ENCODE results near the gene GPSM3. TPM values are rescaled to one million over a fixed set of nuclear protein-coding genes. Genes with fewer than 3 reads are reported as not detected.
"Not testable (repeated sequence)": the region's sequence is repeated elsewhere in the genome, so short reads cannot be mapped to it uniquely, and the experiment has no call there.

The GPSM3 gene
- total and polyA plus RNA-seq, 8 donors = 3.1 to 41.0 (median 23.9) TPM; not detected in 3

DNA sequence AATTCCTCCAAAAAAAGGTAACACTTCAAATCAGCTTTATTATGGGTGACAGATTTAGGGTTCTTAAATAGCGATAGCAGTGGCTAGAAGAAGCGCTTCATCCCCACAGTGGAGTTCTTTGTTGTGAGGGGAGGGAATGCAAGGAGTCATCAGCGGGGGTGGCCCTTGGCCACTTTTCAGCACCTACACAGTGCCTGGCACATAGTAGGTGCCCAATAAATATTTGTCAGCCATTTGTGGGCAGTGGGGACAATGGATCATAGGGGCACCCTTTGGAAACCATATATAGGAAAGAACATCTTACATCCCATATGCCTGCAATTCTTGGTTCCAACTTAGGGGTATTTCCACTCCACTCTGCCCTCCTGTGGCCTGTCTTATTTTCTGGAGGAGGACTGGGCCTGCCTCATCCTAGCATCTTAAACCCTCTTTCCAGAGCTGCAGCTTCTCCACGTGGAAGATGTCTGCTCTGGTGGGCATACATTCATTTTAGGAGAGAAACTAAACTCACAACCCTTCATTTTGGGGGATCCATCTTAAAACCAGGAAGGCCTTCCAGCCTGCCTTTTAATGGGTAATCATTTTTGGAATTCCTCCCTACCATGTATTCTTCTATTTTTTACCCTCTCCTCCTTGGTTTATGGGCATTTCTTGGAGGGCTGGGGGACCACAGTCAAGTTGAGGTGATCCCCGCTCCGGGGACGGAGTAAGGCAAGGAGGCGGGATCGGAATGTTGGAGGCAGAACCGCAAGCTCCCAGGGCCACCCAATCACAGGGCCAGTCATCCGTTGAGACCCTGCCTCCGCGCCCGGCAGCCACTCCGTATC is 2.6 kb upstream of the GPSM3 start:
- H3K4me3 ChIP-seq = peak overlapping the region; percentile 35 to 62 (median 41)
- peak overlapping the region; percentile 84 to 100 (median 99) for H3K27ac ChIP-seq
- whole genome bisulfite sequencing, 5 donors = 15 to 21% (median 18%) methylated on average over 12 to 15 of the region's 15 CpGs
- H3K4me1 ChIP-seq = peaks cover 30 to 66% (median 53%) of the 10 kb centered on the region in 4 donors
- no peaks in the 10 kb centered on the region for H3K27me3 ChIP-seq
- H3K9me3 ChIP-seq = no peaks in the 10 kb centered on the region
- TF ChIP-seq, protein P1, sequence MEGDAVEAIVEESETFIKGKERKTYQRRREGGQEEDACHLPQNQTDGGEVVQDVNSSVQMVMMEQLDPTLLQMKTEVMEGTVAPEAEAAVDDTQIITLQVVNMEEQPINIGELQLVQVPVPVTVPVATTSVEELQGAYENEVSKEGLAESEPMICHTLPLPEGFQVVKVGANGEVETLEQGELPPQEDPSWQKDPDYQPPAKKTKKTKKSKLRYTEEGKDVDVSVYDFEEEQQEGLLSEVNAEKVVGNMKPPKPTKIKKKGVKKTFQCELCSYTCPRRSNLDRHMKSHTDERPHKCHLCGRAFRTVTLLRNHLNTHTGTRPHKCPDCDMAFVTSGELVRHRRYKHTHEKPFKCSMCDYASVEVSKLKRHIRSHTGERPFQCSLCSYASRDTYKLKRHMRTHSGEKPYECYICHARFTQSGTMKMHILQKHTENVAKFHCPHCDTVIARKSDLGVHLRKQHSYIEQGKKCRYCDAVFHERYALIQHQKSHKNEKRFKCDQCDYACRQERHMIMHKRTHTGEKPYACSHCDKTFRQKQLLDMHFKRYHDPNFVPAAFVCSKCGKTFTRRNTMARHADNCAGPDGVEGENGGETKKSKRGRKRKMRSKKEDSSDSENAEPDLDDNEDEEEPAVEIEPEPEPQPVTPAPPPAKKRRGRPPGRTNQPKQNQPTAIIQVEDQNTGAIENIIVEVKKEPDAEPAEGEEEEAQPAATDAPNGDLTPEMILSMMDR (IDR thresholded peaks at IDR 0.05) = peak in 3 of 7 experiments; percentile 13 to 61 (median 30)
- no peak for TF ChIP-seq EP300 (IDR thresholded peaks at IDR 0.05)
- TF ChIP-seq POLR2A (IDR thresholded peaks at IDR 0.05) = peak in 2 of 4 donors; percentile 57 to 82
- peak; percentile 47 to 83 (median 78) for TF ChIP-seq POLR2AphosphoS5 (IDR thresholded peaks at IDR 0.05)
- intact Hi-C loops (cut with DNase I; ENCODE audit: low total_unique reads) = no loop called here
- H3K36me3 ChIP-seq = no peaks in the 10 kb centered on the region
- peak in 1 of 2 donors; percentile 83 for DNase-seq

GRCh38 chr6:32194388-32194787 is 1.9 kb upstream of the GPSM3 start:
- no peak for TF ChIP-seq POLR2AphosphoS5 (IDR thresholded peaks at IDR 0.05)
- TF ChIP-seq EP300 (IDR thresholded peaks at IDR 0.05) = no peak
- TF ChIP-seq, protein P1 (IDR thresholded peaks at IDR 0.05) = no peak
- no peak for TF ChIP-seq POLR2A (IDR thresholded peaks at IDR 0.05)
- no peaks in the 10 kb centered on the region for H3K9me3 ChIP-seq
- intact Hi-C loops (cut with DNase I; ENCODE audit: low total_unique reads) = no loop called here
- peak overlapping the region in 4 of 5 donors; percentile 98 to 100 (median 99) for H3K27ac ChIP-seq
- DNase-seq = peak in 1 of 2 donors; percentile 16
- H3K4me3 ChIP-seq = no peak overlapping the region
- no peaks in the 10 kb centered on the region for H3K27me3 ChIP-seq
- H3K4me1 ChIP-seq = peaks cover 30 to 68% (median 53%) of the 10 kb centered on the region in 4 donors
- H3K36me3 ChIP-seq = no peaks in the 10 kb centered on the region
- 93 to 94% (median 94%) methylated on average over 4 of the region's 4 CpGs for WGBS, 5 donors

DNA sequence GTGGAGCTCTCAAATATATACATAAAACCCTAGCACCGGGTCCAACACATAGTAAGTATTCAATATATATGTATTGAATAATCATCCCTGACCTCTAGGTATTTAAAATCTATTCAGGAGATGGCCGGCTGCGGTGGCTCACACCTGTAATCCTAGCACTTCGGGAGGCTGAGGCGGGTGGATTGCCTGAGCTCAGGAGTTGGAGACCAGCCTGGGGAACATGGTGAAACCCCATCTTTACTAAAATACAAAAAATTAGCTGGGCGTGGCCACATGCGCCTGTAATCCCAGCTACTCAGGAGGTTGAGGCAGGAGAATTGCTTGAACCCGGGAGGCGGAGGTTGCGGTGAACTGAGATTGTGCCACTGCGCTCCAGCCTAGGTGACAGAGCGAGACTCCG is 653 bp upstream of the GPSM3 start:
- H3K27me3 ChIP-seq; DNase-seq; H3K9me3 ChIP-seq; intact Hi-C loops (cut with DNase I; ENCODE audit: low total_unique reads); H3K36me3 ChIP-seq: not testable (repeated sequence)
- peaks cover 42 to 81% (median 65%) of the 10 kb centered on the region in 4 donors for H3K4me1 ChIP-seq
- 64 to 80% (median 77%) methylated on average over 13 of the region's 13 CpGs for WGBS, 5 donors
- peak overlapping the region in 3 of 4 donors; percentile 45 to 76 (median 69) for H3K4me3 ChIP-seq
- H3K27ac ChIP-seq = peak overlapping the region; percentile 71 to 100 (median 96)

- Histone ChIP-seq H3K9me3 (no peaks in the 10 kb centered on the region), H3K36me3 (peaks cover 12 to 14% (median 13%) of the 10 kb centered on the region in 4 donors), H3K27ac (peak overlapping the region; percentile 76 to 100 (median 96)), H3K27me3 (no peaks in the 10 kb centered on the region), H3K4me3 (peak overlapping the region; percentile 31 to 76 (median 57)), H3K4me1 (peaks cover 44 to 83% (median 70%) of the 10 kb centered on the region in 4 donors)
- WGBS, 5 donors = 55 to 69% (median 65%) methylated on average over 15 of the region's 15 CpGs
- peak in 1 of 2 donors; percentile 22 for DNase-seq
- TF ChIP-seq EP300 (IDR thresholded peaks at IDR 0.05) = no peak
- TF ChIP-seq POLR2AphosphoS5 (IDR thresholded peaks at IDR 0.05) = no peak
- intact Hi-C loops (cut with DNase I; ENCODE audit: low total_unique reads) = no loop called here
These were observed 491 bp downstream of the GPSM3 start for GRCh38 chr6:32191696-32192607.
